ENCODE data around the gene SMARCD3.

DNA sequence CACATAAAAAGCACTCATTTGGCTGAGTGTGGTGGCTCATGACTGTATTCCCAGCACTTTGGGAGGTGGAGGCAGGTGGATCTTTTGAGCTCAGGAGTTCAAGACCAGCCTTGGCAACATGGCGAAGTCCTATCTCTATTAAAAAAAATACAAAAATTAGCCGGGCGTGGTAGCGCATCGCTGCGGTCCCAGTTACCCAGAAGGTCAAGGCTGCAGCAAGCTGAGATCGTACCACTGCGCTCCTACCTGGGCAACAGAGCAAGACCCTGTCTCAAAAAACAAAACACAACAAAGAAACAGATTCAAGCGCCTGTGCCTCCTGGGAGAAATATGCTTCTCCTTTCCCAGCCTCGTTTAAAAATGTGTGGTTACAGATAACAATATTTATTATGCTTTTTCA is 19.2 kb downstream of the SMARCD3 start:
- TF ChIP-seq, protein P1, sequence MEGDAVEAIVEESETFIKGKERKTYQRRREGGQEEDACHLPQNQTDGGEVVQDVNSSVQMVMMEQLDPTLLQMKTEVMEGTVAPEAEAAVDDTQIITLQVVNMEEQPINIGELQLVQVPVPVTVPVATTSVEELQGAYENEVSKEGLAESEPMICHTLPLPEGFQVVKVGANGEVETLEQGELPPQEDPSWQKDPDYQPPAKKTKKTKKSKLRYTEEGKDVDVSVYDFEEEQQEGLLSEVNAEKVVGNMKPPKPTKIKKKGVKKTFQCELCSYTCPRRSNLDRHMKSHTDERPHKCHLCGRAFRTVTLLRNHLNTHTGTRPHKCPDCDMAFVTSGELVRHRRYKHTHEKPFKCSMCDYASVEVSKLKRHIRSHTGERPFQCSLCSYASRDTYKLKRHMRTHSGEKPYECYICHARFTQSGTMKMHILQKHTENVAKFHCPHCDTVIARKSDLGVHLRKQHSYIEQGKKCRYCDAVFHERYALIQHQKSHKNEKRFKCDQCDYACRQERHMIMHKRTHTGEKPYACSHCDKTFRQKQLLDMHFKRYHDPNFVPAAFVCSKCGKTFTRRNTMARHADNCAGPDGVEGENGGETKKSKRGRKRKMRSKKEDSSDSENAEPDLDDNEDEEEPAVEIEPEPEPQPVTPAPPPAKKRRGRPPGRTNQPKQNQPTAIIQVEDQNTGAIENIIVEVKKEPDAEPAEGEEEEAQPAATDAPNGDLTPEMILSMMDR (conservative IDR thresholded peaks at IDR 0.05; ENCODE audit: low read length), result no peak
- no peak for TF ChIP-seq EZH2phosphoT487 (IDR thresholded peaks at IDR 0.05; ENCODE audit: borderline replicate concordance, low read depth, low read length)
